ENCODE data around the gene NUDC.

- TF ChIP-seq CTCF (IDR thresholded peaks at IDR 0.05) (no peak), POLR2AphosphoS5 (IDR thresholded peaks at IDR 0.05; ENCODE audit: insufficient read depth in 1 of 2, low read depth in 1 of 2) (no peak), POLR2A (IDR thresholded peaks at IDR 0.05) (no peak)
Observed at GRCh38 chr1:26913754-26914619, 7.6 kb upstream of the NUDC start, which contains the start of gene NR0B2.

All from vagina (tissue), 2 donors.